Measurements from ENCODE around the gene RNF149.

The RNF149 gene

GRCh38 chr2:101231937-101232730 is 76.4 kb downstream of the RNF149 start:
- DNase-seq: no peak

- no peak for DNase-seq
Measured at GRCh38 chr2:101231240-101231639, 77.3 kb downstream of the RNF149 start.

GRCh38 chr2:101230541-101231001 is 77.9 kb downstream of the RNF149 start:
- no peak for DNase-seq
